Measurements from ENCODE around the gene EPN2.

EPN2 gene

GRCh38 chr17:19348081-19348650 is 111.0 kb downstream of the EPN2 start:
- TF ChIP-seq CTCF (IDR thresholded peaks at IDR 0.05) = no peak

GRCh38 chr17:19348806-19349205 is 111.6 kb downstream of the EPN2 start:
- TF ChIP-seq CTCF (IDR thresholded peaks at IDR 0.05) = no peak

GRCh38 chr17:19354748-19355147 is 117.6 kb downstream of the EPN2 start:
- TF ChIP-seq CTCF (IDR thresholded peaks at IDR 0.05) = no peak

- no peak for TF ChIP-seq CTCF (IDR thresholded peaks at IDR 0.05)
These were observed 120.2 kb downstream of the EPN2 start for GRCh38 chr17:19357351-19357750.

- TF ChIP-seq CTCF (IDR thresholded peaks at IDR 0.05) = no peak
These were observed 120.6 kb downstream of the EPN2 start for GRCh38 chr17:19357761-19358160.

GRCh38 chr17:19359151-19359550 is 122.0 kb downstream of the EPN2 start:
- no peak for TF ChIP-seq CTCF (IDR thresholded peaks at IDR 0.05)

- TF ChIP-seq CTCF (IDR thresholded peaks at IDR 0.05) = no peak
These were observed 122.7 kb downstream of the EPN2 start for GRCh38 chr17:19359856-19360255.

GRCh38 chr17:19360772-19361171 is 123.6 kb downstream of the EPN2 start:
- TF ChIP-seq CTCF (IDR thresholded peaks at IDR 0.05) = no peak

Measured in LNCAP (cell line).